OCI-LY1 (cell line): ENCODE results near the gene RHBDL3.

Experiments used
- H2AFZ ChIP-seq: fragments of 200-600 bp; sonication (generic), shearing (Covaris generic); 2 replicates; pipeline ENCODE4 v1.6.0; 2014; ENCODE audit warnings: antibody characterized with exemption, mild to moderate bottlenecking, low read length
- H3F3A ChIP-seq: fragments of 200-600 bp; sonication (generic), shearing (Covaris generic); 2 replicates; pipeline ENCODE4 v1.6.0; 2014; ENCODE audit warnings: mild to moderate bottlenecking, antibody characterized with exemption, low read length, moderate library complexity; ENCODE audit not compliant: insufficient read depth
- H3K27ac ChIP-seq: fragments of 200-600 bp; sonication (generic); 2 replicates; pipeline ENCODE4 v1.5.1; 2014; ENCODE audit warnings: low read length, mixed run types, mild to moderate bottlenecking, low read depth; ENCODE audit not compliant: poor library complexity, severe bottlenecking
- H3K27me3 ChIP-seq: fragments of 200-600 bp; sonication (generic); 2 replicates; pipeline ENCODE4 v1.6.0; 2014; ENCODE audit warnings: antibody characterized with exemption, mild to moderate bottlenecking, low read length, moderate library complexity; ENCODE audit not compliant: insufficient read depth
- H3K36me3 ChIP-seq: fragments of 200-600 bp; sonication (generic); 2 replicates; pipeline ENCODE4 v1.6.1; 2014; ENCODE audit warnings: mild to moderate bottlenecking, antibody characterized with exemption, low read length, moderate library complexity, mixed read lengths; ENCODE audit not compliant: insufficient read depth
- H3K4me1 ChIP-seq: fragments of 200-600 bp; sonication (generic); 2 replicates; pipeline ENCODE4 v1.5.1; 2014; ENCODE audit warnings: mild to moderate bottlenecking, low read length, moderate library complexity; ENCODE audit not compliant: insufficient read depth, severe bottlenecking
- H3K4me2 ChIP-seq: fragments of 200-600 bp; sonication (generic), shearing (Covaris generic); 2 replicates; pipeline ENCODE4 v1.6.1; 2014; ENCODE audit warnings: low read length
- H3K4me3 ChIP-seq: fragments of 200-600 bp; sonication (generic); 2 replicates; pipeline ENCODE4 v1.5.1; 2014; ENCODE audit warnings: low read length, low read depth, mild to moderate bottlenecking, mixed read lengths; ENCODE audit not compliant: poor library complexity, severe bottlenecking
- H3K79me2 ChIP-seq: fragments of 200-600 bp; shearing (Covaris generic); 2 replicates; pipeline ENCODE4 v1.6.1; 2016; ENCODE audit warnings: mixed run types, low read length, mixed read lengths; ENCODE audit not compliant: insufficient read depth
- H3K9ac ChIP-seq: fragments of 200-600 bp; sonication (generic), shearing (Covaris generic); 2 replicates; pipeline ENCODE4 v1.6.1; 2014; ENCODE audit warnings: mild to moderate bottlenecking, low read length, mixed read lengths
- H3K9me2 ChIP-seq: fragments of 200-600 bp; sonication (generic), shearing (Covaris generic); 2 replicates; pipeline ENCODE4 v1.6.1; 2014; ENCODE audit warnings: low read depth, mild to moderate bottlenecking, low read length, mixed read lengths
- H3K9me3 ChIP-seq: fragments of 200-600 bp; shearing (Covaris generic); 2 replicates; pipeline ENCODE4 v1.6.1; 2014; ENCODE audit warnings: low read length, mixed read lengths
- H4K20me1 ChIP-seq: fragments of 200-600 bp; sonication (generic), shearing (Covaris generic); 2 replicates; pipeline ENCODE4 v1.6.0; 2016; ENCODE audit warnings: mild to moderate bottlenecking, low read length; ENCODE audit not compliant: insufficient read depth
- CTCF ChIP-seq: fragments of 200-600 bp; sonication (generic), shearing (Covaris generic); IDR thresholded peaks from 2 replicates; pipeline ENCODE4 v1.5.1; 2017; ENCODE audit warnings: mild to moderate bottlenecking, antibody characterized with exemption, low read length, moderate library complexity, mixed read lengths
- EZH2 ChIP-seq: fragments of 200-600 bp; sonication (generic), shearing (Covaris generic); IDR thresholded peaks from 2 replicates; pipeline ENCODE4 v1.8.0; 2017; ENCODE audit warnings: borderline replicate concordance, mixed run types, mild to moderate bottlenecking, antibody characterized with exemption, low read length, moderate library complexity, mixed read lengths

Gene RHBDL3

GRCh38 chr17:32286518-32286900 lies 20.9 kb downstream of the RHBDL3 start:
- Histone ChIP-seq H3K9me2 (no peaks in the 10 kb centered on the region), H3K4me3 (no peak overlapping the region), H3K4me2 (no peak overlapping the region), H3K79me2 (no peaks in the 10 kb centered on the region), H3K9me3 (no peaks in the 10 kb centered on the region), H3F3A (no peaks in the 10 kb centered on the region), H3K9ac (no peak overlapping the region), H3K4me1 (no peaks in the 10 kb centered on the region), H2AFZ (no peak overlapping the region), H3K36me3 (no peaks in the 10 kb centered on the region), H4K20me1 (no peaks in the 10 kb centered on the region), H3K27me3 (peaks cover 6% of the 10 kb centered on the region; the same call in 1 of the 2 replicates), H3K27ac (no peak overlapping the region)
- TF ChIP-seq CTCF (no peak), EZH2 (no peak)

GRCh38 chr17:32287804-32288511 lies 22.3 kb downstream of the RHBDL3 start:
- H3K27me3 ChIP-seq, result peaks cover 6% of the 10 kb centered on the region; the same call in 1 of the 2 replicates
- no peak overlapping the region for H2AFZ ChIP-seq
- no peak overlapping the region for H3K4me2 ChIP-seq
- H3K9me3 ChIP-seq, result no peaks in the 10 kb centered on the region
- peaks cover 4% of the 10 kb centered on the region for H3K4me1 ChIP-seq
- H4K20me1 ChIP-seq, result no peaks in the 10 kb centered on the region
- H3K4me3 ChIP-seq, result no peak overlapping the region
- no peaks in the 10 kb centered on the region for H3K79me2 ChIP-seq
- no peak overlapping the region for H3K27ac ChIP-seq
- no peaks in the 10 kb centered on the region for H3F3A ChIP-seq
- H3K9me2 ChIP-seq, result no peaks in the 10 kb centered on the region
- H3K36me3 ChIP-seq, result no peaks in the 10 kb centered on the region
- TF ChIP-seq CTCF (no peak), EZH2 (no peak)
- no peak overlapping the region for H3K9ac ChIP-seq

GRCh38 chr17:32288615-32289014 lies 23.0 kb downstream of the RHBDL3 start:
- H3K9me3 ChIP-seq, result no peaks in the 10 kb centered on the region
- H3K9ac ChIP-seq, result no peak overlapping the region
- H3K4me2 ChIP-seq, result no peak overlapping the region
- H2AFZ ChIP-seq, result no peak overlapping the region
- no peak for TF ChIP-seq EZH2
- TF ChIP-seq CTCF, result no peak
- no peak overlapping the region for H3K27ac ChIP-seq
- no peaks in the 10 kb centered on the region for H3K79me2 ChIP-seq
- peaks cover 6% of the 10 kb centered on the region; the same call in 1 of the 2 replicates for H3K27me3 ChIP-seq
- H3K36me3 ChIP-seq, result no peaks in the 10 kb centered on the region
- H3K4me3 ChIP-seq, result no peak overlapping the region
- H4K20me1 ChIP-seq, result no peaks in the 10 kb centered on the region
- no peaks in the 10 kb centered on the region for H3F3A ChIP-seq
- H3K9me2 ChIP-seq, result no peaks in the 10 kb centered on the region
- peaks cover 5% of the 10 kb centered on the region for H3K4me1 ChIP-seq
